ENCODE data around the gene USP17L17.
A peak's percentile ranks its signal among the peaks of the same experiment; 100 is the strongest.
"Not testable (repeated sequence)": the region's sequence is repeated elsewhere in the genome, so short reads cannot be mapped to it uniquely, and the experiment has no call there.

Gene USP17L17

GRCh38 chr4:9243579-9243978 lies at the start of gene USP17L17:
USP17L17 (plus strand) TSS chr4:9243879; CDS start chr4:9243879, 0 bp downstream.
- DNase-seq (ENCODE audit: low read depth); H3K4me3 ChIP-seq (ENCODE audit: low read length): not testable (repeated sequence)

- not testable (repeated sequence) for DNase-seq (ENCODE audit: low read depth); H3K4me3 ChIP-seq (ENCODE audit: low read length)
These were observed 33.3 kb upstream of the USP17L17 start, which contains the start of gene USP17L10 for GRCh38 chr4:9210357-9210756. USP17L10 (plus strand) TSS chr4:9210657; CDS start chr4:9210657, 0 bp downstream.

GRCh38 chr4:9214701-9215100 lies 29.0 kb upstream of the USP17L17 start:
- not testable (repeated sequence) for DNase-seq (ENCODE audit: low read depth); H3K4me3 ChIP-seq (ENCODE audit: low read length)

GRCh38 chr4:9215105-9215504 lies 28.6 kb upstream of the USP17L17 start, which contains the start of gene USP17L11:
USP17L11 (plus strand) TSS chr4:9215405; CDS start chr4:9215405, 0 bp downstream.
- not testable (repeated sequence) for DNase-seq (ENCODE audit: low read depth); H3K4me3 ChIP-seq (ENCODE audit: low read length)

- not testable (repeated sequence) for H3K4me3 ChIP-seq (ENCODE audit: low read length)
These were observed 23.8 kb upstream of the USP17L17 start, which contains the start of gene USP17L12 for GRCh38 chr4:9219852-9220251. USP17L12 (plus strand) TSS chr4:9220152; CDS start chr4:9220152, 0 bp downstream.

GRCh38 chr4:9224596-9224995 lies 19.1 kb upstream of the USP17L17 start, which contains the start of gene USP17L13:
USP17L13 (plus strand) TSS chr4:9224896; CDS start chr4:9224896, 0 bp downstream.
- H3K4me3 ChIP-seq (ENCODE audit: low read length); DNase-seq (ENCODE audit: low read depth): not testable (repeated sequence)

More at GRCh38 chr4:9219852-9220251, 23.8 kb upstream of the USP17L17 start, which contains the start of gene USP17L12:
- DNase-seq (ENCODE audit: low read depth), result not testable (repeated sequence)

GRCh38 chr4:9230249-9230648 lies 13.4 kb upstream of the USP17L17 start:
- not testable (repeated sequence) for H3K4me3 ChIP-seq (ENCODE audit: low read length); DNase-seq (ENCODE audit: low read depth)

- not testable (repeated sequence) for DNase-seq (ENCODE audit: low read depth); H3K4me3 ChIP-seq (ENCODE audit: low read length)
These were observed 9.6 kb upstream of the USP17L17 start, which contains the start of gene USP17L15 for GRCh38 chr4:9234085-9234484. USP17L15 (plus strand) TSS chr4:9234385; CDS start chr4:9234385, 0 bp downstream.

- H3K4me3 ChIP-seq (ENCODE audit: low read length); DNase-seq (ENCODE audit: low read depth): not testable (repeated sequence)
These were observed 5.2 kb upstream of the USP17L17 start for GRCh38 chr4:9238461-9238860.

- H3K4me3 ChIP-seq (ENCODE audit: low read length), result not testable (repeated sequence)
- peak; percentile 0 for DNase-seq (ENCODE audit: low read depth)
These were observed 4.4 kb downstream of the USP17L17 start, which contains the start of gene USP17L18 for GRCh38 chr4:9247953-9248680. USP17L18 (plus strand) TSS chr4:9248630; CDS start chr4:9248630, 0 bp downstream.

GRCh38 chr4:9253078-9253477 lies 9.4 kb downstream of the USP17L17 start, which contains the start of gene USP17L19:
USP17L19 (plus strand) TSS chr4:9253378; CDS start chr4:9253378, 0 bp downstream.
- not testable (repeated sequence) for H3K4me3 ChIP-seq (ENCODE audit: low read length); DNase-seq (ENCODE audit: low read depth)

- DNase-seq (ENCODE audit: low read depth); H3K4me3 ChIP-seq (ENCODE audit: low read length): not testable (repeated sequence)
These were observed 14.1 kb downstream of the USP17L17 start, which contains the start of gene USP17L20 for GRCh38 chr4:9257824-9258223. USP17L20 (plus strand) TSS chr4:9258124; CDS start chr4:9258124, 0 bp downstream.

GRCh38 chr4:9262572-9262971 lies 18.9 kb downstream of the USP17L17 start, which contains the start of gene USP17L21:
USP17L21 (plus strand) TSS chr4:9262872; CDS start chr4:9262872, 0 bp downstream.
- H3K4me3 ChIP-seq (ENCODE audit: low read length); DNase-seq (ENCODE audit: low read depth): not testable (repeated sequence)

GRCh38 chr4:9267319-9267718 lies 23.6 kb downstream of the USP17L17 start, which contains the start of gene USP17L22:
USP17L22 (plus strand) TSS chr4:9267619; CDS start chr4:9267619, 0 bp downstream.
- not testable (repeated sequence) for DNase-seq (ENCODE audit: low read depth); H3K4me3 ChIP-seq (ENCODE audit: low read length)

- not testable (repeated sequence) for DNase-seq (ENCODE audit: low read depth); H3K4me3 ChIP-seq (ENCODE audit: low read length)
These were observed 28.0 kb downstream of the USP17L17 start for GRCh38 chr4:9271719-9272118.
